ENCODE data around the gene KANSL1L.

DNA sequence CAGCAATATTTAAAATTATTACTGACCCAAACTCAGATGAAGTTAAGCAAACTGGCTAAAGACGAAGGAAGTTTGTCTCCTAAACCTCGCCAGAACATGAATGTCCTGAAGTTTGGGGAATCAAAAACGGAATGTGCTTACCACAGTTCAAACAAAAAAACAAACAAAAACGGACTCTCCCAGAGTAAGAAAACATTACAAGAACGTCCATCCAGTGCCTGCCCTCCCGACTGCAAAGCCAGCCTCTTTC lies 1.1 kb downstream of the KANSL1L start:
- TF ChIP-seq EZH2 (IDR thresholded peaks at IDR 0.05; ENCODE audit: borderline replicate concordance) (no peak), CTCF (IDR thresholded peaks at IDR 0.05; ENCODE audit: poor library complexity) (no peak)
